ENCODE results near the gene SEMA3F.
A peak's percentile ranks its signal among the peaks of the same experiment; 100 is the strongest.

Gene SEMA3F

DNA sequence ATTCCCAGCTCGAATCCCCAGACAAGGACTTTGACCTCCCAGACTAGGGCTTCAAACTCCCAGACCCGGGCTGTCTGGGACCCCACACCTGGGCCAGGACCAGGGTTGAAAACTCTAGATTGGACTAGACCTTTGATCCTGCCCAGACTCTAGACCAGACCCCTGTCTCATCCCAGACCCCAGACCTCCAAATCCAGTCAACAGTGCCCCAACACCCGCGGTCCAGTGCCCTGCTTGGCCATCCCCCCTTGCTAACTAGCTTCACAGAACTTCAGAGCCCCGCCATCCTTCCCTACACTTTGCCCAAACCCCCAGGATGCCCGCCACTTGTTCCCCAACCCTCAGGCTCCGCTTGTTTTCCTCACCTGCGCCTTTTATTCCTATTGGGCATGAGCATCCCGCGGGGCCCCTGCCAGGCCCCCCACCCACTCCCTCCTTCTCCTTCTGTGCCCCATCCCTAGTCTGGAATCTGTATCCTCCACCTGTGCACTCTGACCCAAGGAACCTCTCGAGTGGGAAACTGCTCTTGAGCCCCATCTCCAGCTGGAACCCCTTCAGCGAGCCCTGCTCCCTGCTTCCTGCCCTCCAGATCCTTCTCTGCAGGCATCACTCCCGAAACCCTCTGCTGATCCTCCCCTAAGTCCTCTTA, 81.5 kb downstream of the SEMA3F start:
- no peak for DNase-seq

DNA sequence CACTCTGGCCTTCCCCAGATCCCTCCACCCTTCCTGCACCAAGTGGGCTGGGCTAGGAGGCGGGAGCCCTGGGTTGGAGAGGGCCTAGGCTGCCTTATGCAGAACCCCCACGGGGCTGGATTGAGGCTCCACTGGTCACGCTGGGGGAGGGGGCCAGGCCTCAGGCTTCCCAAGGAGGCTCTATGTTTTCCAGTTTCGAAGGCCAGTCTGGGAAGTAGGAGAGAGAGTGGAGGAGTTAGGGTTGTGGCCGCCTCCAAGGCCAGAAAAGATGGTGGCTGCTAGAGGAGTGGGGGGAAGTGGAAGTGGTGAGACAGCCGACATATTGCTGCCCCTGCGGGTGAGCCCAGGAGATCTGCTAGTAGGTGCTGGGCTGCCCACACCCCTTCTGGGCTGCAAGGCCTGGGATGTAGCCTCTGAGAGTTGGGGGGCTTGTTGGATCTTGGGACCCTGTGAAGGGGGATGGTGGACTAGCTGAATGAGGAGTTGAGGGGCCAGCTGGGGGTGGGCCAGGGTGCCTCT, 82.1 kb downstream of the SEMA3F start:
- no peak for DNase-seq

DNA sequence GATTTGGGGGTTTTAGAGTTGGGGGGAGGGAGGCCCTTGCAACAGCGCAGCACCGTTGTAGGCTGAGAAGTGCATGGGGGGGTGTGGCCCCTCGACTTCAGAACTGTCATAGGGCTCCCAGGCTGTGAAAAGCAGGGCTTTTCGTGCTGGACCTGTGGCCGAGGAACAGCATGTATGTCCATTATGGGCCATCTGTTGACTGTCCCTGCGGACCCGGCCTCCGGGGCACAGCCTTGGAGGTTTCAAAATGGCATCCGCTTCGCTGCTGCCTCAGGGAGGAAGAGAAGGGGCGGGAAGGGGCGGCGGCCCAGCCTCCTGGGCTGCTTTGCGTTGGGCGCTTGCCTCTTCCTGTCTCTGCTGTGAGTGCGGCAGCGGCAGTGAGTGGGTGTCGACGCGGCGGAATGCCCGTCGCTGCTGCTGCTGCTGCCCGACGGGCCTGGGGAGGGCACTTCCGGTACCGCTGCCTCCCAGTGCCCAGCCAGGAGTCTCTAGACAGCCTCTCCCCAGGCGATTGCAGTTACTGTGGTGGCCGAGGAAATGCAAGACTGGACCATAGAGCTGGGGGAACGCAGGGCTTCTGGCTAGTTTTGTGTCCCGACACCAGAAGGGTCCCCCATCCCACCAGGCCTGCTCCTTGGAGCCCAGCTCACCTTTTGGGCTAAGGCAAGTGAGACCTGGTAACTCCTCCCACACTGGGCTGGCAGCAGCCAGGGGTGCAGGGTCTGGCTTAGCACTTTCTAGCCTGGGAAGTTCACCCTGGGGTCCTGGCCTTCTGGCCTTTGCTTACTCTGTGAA, 82.8 kb downstream of the SEMA3F start:
- peak; percentile 83 for DNase-seq

DNA sequence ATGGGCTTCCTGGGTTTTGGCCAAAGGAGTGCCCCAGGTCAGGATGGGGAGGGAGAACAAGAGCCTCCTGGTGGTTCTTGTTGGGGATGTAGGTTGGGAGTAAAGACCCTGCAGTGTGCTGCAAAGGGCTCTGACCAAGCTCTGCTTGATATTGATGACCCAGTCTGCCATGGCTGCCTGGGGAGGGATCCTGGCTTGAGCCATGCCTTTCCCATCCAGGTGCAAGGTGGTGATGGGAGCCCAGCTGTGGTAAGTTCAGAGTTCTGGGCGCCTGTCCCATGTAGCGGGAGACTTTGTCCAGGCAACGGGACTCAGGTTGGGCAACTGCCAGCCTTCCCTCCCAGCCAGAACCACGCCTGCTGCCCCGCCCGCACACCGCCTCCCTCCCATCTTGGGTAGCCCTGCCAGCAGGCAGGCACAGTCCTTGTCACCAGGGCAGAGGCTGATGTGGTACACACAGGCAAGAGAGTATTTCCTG, 83.5 kb downstream of the SEMA3F start:
- no peak for DNase-seq

All from activated CD4-positive, alpha-beta T cell treated with anti-CD3 and anti-CD28 coated beads, Interleukin-2, amount 50 U/mL, for 4 hours (primary cell).